Endodermal cell (in vitro differentiated cells): Measurements from ENCODE around the gene LIPC. TPM values are rescaled to one million over a fixed set of nuclear protein-coding genes. Genes with fewer than 3 reads are reported as not detected.

Experiments
- DNase-seq: peaks from one replicate; pipeline ENCODE4 v3.0.0-alpha.2; 2017
- H3K27ac ChIP-seq: 2 replicates; pipeline ENCODE4 v1.5.1; 2013; ENCODE audit warnings: mild to moderate bottlenecking, low read depth, low read length, moderate library complexity
- H3K27me3 ChIP-seq: 2 replicates; pipeline ENCODE4 v1.6.1; 2013; ENCODE audit warnings: mild to moderate bottlenecking, low read length, moderate library complexity; ENCODE audit not compliant: insufficient read depth, control insufficient read depth, poor library complexity, severe bottlenecking
- H3K36me3 ChIP-seq: 2 replicates; pipeline ENCODE4 v1.7.0; 2013; ENCODE audit warnings: mild to moderate bottlenecking, low read length, moderate library complexity; ENCODE audit not compliant: control insufficient read depth, insufficient read depth
- H3K4me1 ChIP-seq: one replicate; pipeline ENCODE4 v1.7.0; 2013; ENCODE audit warnings: low read length; ENCODE audit not compliant: control insufficient read depth, insufficient read depth
- H3K4me3 ChIP-seq: 2 replicates; pipeline ENCODE4 v1.5.1; 2013; ENCODE audit warnings: mild to moderate bottlenecking, low read length, moderate library complexity
- H3K9ac ChIP-seq: 2 replicates; pipeline ENCODE4 v1.6.1; 2013; ENCODE audit warnings: mild to moderate bottlenecking, low read length, moderate library complexity; ENCODE audit not compliant: poor library complexity, severe bottlenecking; ENCODE audit errors: extremely low read depth
- H3K9me3 ChIP-seq: 2 replicates; pipeline ENCODE4 v1.6.1; 2013; ENCODE audit warnings: mild to moderate bottlenecking, low read length, moderate library complexity; ENCODE audit not compliant: control insufficient read depth
- H3K27ac Mint-ChIP-seq: 2 replicates; pipeline ENCODE4 v1.8.0; 2020; ENCODE audit warnings: mixed read lengths
- H3K27me3 Mint-ChIP-seq: 2 replicates; pipeline ENCODE4 v1.8.0; 2021; ENCODE audit warnings: mild to moderate bottlenecking, mixed read lengths; ENCODE audit not compliant: insufficient read depth
- H3K36me3 Mint-ChIP-seq: 2 replicates; pipeline ENCODE4 v1.8.0; 2020; ENCODE audit warnings: low read depth, mixed read lengths
- H3K4me1 Mint-ChIP-seq: 2 replicates; pipeline ENCODE4 v1.8.0; 2020; ENCODE audit warnings: mixed read lengths
- H3K4me3 Mint-ChIP-seq: 2 replicates; pipeline ENCODE4 v1.8.0; 2020; ENCODE audit warnings: mild to moderate bottlenecking, moderate library complexity, mixed read lengths
- H3K9me3 Mint-ChIP-seq: 2 replicates; pipeline ENCODE4 v1.8.0; 2020; ENCODE audit warnings: mild to moderate bottlenecking, mixed read lengths
- WGBS, 2 experiments: methylation state at CpG; one replicate each; pipeline versions ENCODE4 v1.1.5 to v1.1.7; 2013; ENCODE audit warnings: missing lambda C conversion rate in 2 of 2, mixed read lengths in 1 of 2; ENCODE audit not compliant: insufficient coverage in 1 of 2, insufficient read length in 1 of 2; 5-methylcytosine and 5-hydroxymethylcytosine counted together
- total RNA-seq, 2 donors: library from RNA; stranded (reverse); fragmentation: NEBNext Ultra II Directional in 1 of 2; extraction: Animal tissue kit (Norgen Biotek cat#: 25700) in 1 of 2; gene quantifications; 2 replicates in 1 of 2; 3 replicates in 1 of 2; pipeline ENCODE4 v1.2.1, GENCODE V29; 2021
- TF ChIP-seq, protein P1 (sequence below): fragments of 200-600 bp; sonication (generic); conservative IDR thresholded peaks from 2 replicates; pipeline ENCODE4 v1.5.0; 2021; ENCODE audit warnings: antibody characterized with exemption, mild to moderate bottlenecking

Gene LIPC
- total RNA-seq, 2 donors from 2014 or later = not detected

GRCh38 chr15:58446521-58446920 lies 14.7 kb downstream of the LIPC start:
- no peak for DNase-seq
- H3K4me1 ChIP-seq = peaks cover 5% of the 10 kb centered on the region
- H3K9ac ChIP-seq = no peak overlapping the region
- no peaks in the 10 kb centered on the region for H3K9me3 ChIP-seq
- Mint-ChIP-seq H3K4me1 (peaks cover 43% of the 10 kb centered on the region), H3K27ac (no peak overlapping the region), H3K4me3 (no peak overlapping the region), H3K9me3 (no peaks in the 10 kb centered on the region), H3K27me3 (no peaks in the 10 kb centered on the region), H3K36me3 (no peaks in the 10 kb centered on the region)
- TF ChIP-seq, protein P1, sequence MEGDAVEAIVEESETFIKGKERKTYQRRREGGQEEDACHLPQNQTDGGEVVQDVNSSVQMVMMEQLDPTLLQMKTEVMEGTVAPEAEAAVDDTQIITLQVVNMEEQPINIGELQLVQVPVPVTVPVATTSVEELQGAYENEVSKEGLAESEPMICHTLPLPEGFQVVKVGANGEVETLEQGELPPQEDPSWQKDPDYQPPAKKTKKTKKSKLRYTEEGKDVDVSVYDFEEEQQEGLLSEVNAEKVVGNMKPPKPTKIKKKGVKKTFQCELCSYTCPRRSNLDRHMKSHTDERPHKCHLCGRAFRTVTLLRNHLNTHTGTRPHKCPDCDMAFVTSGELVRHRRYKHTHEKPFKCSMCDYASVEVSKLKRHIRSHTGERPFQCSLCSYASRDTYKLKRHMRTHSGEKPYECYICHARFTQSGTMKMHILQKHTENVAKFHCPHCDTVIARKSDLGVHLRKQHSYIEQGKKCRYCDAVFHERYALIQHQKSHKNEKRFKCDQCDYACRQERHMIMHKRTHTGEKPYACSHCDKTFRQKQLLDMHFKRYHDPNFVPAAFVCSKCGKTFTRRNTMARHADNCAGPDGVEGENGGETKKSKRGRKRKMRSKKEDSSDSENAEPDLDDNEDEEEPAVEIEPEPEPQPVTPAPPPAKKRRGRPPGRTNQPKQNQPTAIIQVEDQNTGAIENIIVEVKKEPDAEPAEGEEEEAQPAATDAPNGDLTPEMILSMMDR = no peak
- 91 to 93% methylated on average over 5 of the region's 5 CpGs for WGBS, 2 experiments
- H3K4me3 ChIP-seq = no peak overlapping the region
- no peaks in the 10 kb centered on the region for H3K36me3 ChIP-seq
- no peak overlapping the region for H3K27ac ChIP-seq
- H3K27me3 ChIP-seq = no peaks in the 10 kb centered on the region

- Mint-ChIP-seq H3K9me3 (no peaks in the 10 kb centered on the region), H3K27ac (peak overlapping the region; percentile 56), H3K4me3 (no peak overlapping the region), H3K4me1 (peaks cover 34% of the 10 kb centered on the region), H3K27me3 (no peaks in the 10 kb centered on the region), H3K36me3 (no peaks in the 10 kb centered on the region)
- no peak overlapping the region for H3K27ac ChIP-seq
- H3K27me3 ChIP-seq = no peaks in the 10 kb centered on the region
- H3K36me3 ChIP-seq = no peaks in the 10 kb centered on the region
- 93 to 95% methylated on average over 6 to 10 of the region's 10 CpGs for WGBS, 2 experiments
- H3K9me3 ChIP-seq = no peaks in the 10 kb centered on the region
- no peak overlapping the region for H3K9ac ChIP-seq
- TF ChIP-seq, protein P1 = no peak
- H3K4me3 ChIP-seq = no peak overlapping the region
- no peak for DNase-seq
- peaks cover 5% of the 10 kb centered on the region for H3K4me1 ChIP-seq
These were observed 15.7 kb downstream of the LIPC start for GRCh38 chr15:58447271-58448010.

DNA sequence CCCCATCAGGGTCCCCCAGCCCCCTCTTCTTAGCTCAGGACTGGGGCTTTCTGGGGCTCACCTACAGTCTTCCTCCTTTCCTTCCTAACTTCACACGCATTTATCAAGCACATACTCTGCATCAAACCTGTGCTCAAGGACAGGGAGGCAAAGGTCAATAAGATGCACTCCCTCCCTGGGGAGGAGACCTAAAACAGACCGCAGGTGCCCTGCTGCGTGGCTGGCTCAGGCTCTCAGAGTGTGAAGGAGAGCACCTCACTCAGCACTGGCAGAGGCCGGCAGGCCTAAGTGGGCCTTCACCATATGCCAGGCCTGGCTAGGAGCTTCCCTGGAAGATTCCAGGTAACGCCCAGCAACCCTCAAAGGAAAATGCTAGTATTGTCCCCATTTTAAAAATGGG lies 16.5 kb downstream of the LIPC start:
- no peak overlapping the region for H3K9ac ChIP-seq
- Mint-ChIP-seq H3K36me3 (no peaks in the 10 kb centered on the region), H3K4me1 (peaks cover 30% of the 10 kb centered on the region), H3K27ac (no peak overlapping the region), H3K4me3 (no peak overlapping the region), H3K9me3 (no peaks in the 10 kb centered on the region), H3K27me3 (no peaks in the 10 kb centered on the region)
- H3K27ac ChIP-seq = no peak overlapping the region
- TF ChIP-seq, protein P1 = no peak
- no peak for DNase-seq
- 90 to 100% methylated on average over 1 to 5 of the region's 5 CpGs for WGBS, 2 experiments
- H3K9me3 ChIP-seq = no peaks in the 10 kb centered on the region
- H3K36me3 ChIP-seq = no peaks in the 10 kb centered on the region
- H3K4me1 ChIP-seq = peaks cover under 1% of the 10 kb centered on the region
- no peak overlapping the region for H3K4me3 ChIP-seq
- H3K27me3 ChIP-seq = no peaks in the 10 kb centered on the region
